ENCODE measurements around the gene CCNG2. TPM values are rescaled to one million over a fixed set of nuclear protein-coding genes. Genes with fewer than 3 reads are reported as not detected.
A peak's percentile ranks its signal among the peaks of the same experiment; 100 is the strongest.

CCNG2 gene
- total and polyA plus RNA-seq, 2 of the 13 experiments (the other 11 are each of a cell fraction or from before 2014, with no cell fraction given) = 3.9 to 11.5 TPM

- TF ChIP-seq CBX1 (IDR thresholded peaks at IDR 0.05; ENCODE audit: low read depth) (peak; percentile 44), ZGPAT (CRISPR knock-in tag; IDR thresholded peaks at IDR 0.05) (peak; percentile 61; the same call in 1 of the 2 replicates), TAF15 (IDR thresholded peaks at IDR 0.05; ENCODE audit: low read depth, low read length, poor library complexity, severe bottlenecking) (peak; percentile 58), E2F2 (CRISPR knock-in tag; IDR thresholded peaks at IDR 0.05; ENCODE audit: borderline replicate concordance) (no peak), FOXO1 (CRISPR knock-in tag; IDR thresholded peaks at IDR 0.05) (no peak), FOXJ3 (CRISPR knock-in tag; IDR thresholded peaks at IDR 0.05; ENCODE audit: borderline replicate concordance) (peak; percentile 30; the same call in 1 of the 2 replicates), CENPBD1 (CRISPR knock-in tag; IDR thresholded peaks at IDR 0.05; ENCODE audit: borderline replicate concordance, low read depth) (no peak), SALL1 (CRISPR knock-in tag; IDR thresholded peaks at IDR 0.05) (peak; percentile 69), ATF5 (CRISPR knock-in tag; IDR thresholded peaks at IDR 0.05; ENCODE audit: low read depth) (no peak), SIX4 (CRISPR knock-in tag; IDR thresholded peaks at IDR 0.05) (no peak), SP140L (CRISPR knock-in tag; IDR thresholded peaks at IDR 0.05; ENCODE audit: borderline replicate concordance) (no peak), MLLT10 (CRISPR knock-in tag; IDR thresholded peaks at IDR 0.05) (no peak), CBX5 (CRISPR knock-in tag; IDR thresholded peaks at IDR 0.05; ENCODE audit: borderline replicate concordance) (no peak), POLR2A (IDR thresholded peaks at IDR 0.05; ENCODE audit: insufficient read depth in 1 of 2, low read depth in 2 of 2, low read length in 2 of 2) (no peak; a peak in 1 of 4 replicates), ISX (CRISPR knock-in tag; conservative IDR thresholded peaks at IDR 0.05) (no peak), ATF4 (CRISPR knock-in tag; IDR thresholded peaks at IDR 0.05) (no peak; a peak in 1 of 4 replicates), ZFP36L2 (CRISPR knock-in tag; IDR thresholded peaks at IDR 0.05) (no peak), DRAP1 (CRISPR knock-in tag; IDR thresholded peaks at IDR 0.05) (peak; percentile 41; the same call in 1 of the 2 replicates), HNRNPH1 (optimal IDR thresholded peaks at IDR 0.05; ENCODE audit: low read depth, low read length) (no peak)
- TF ChIP-seq, protein P1, sequence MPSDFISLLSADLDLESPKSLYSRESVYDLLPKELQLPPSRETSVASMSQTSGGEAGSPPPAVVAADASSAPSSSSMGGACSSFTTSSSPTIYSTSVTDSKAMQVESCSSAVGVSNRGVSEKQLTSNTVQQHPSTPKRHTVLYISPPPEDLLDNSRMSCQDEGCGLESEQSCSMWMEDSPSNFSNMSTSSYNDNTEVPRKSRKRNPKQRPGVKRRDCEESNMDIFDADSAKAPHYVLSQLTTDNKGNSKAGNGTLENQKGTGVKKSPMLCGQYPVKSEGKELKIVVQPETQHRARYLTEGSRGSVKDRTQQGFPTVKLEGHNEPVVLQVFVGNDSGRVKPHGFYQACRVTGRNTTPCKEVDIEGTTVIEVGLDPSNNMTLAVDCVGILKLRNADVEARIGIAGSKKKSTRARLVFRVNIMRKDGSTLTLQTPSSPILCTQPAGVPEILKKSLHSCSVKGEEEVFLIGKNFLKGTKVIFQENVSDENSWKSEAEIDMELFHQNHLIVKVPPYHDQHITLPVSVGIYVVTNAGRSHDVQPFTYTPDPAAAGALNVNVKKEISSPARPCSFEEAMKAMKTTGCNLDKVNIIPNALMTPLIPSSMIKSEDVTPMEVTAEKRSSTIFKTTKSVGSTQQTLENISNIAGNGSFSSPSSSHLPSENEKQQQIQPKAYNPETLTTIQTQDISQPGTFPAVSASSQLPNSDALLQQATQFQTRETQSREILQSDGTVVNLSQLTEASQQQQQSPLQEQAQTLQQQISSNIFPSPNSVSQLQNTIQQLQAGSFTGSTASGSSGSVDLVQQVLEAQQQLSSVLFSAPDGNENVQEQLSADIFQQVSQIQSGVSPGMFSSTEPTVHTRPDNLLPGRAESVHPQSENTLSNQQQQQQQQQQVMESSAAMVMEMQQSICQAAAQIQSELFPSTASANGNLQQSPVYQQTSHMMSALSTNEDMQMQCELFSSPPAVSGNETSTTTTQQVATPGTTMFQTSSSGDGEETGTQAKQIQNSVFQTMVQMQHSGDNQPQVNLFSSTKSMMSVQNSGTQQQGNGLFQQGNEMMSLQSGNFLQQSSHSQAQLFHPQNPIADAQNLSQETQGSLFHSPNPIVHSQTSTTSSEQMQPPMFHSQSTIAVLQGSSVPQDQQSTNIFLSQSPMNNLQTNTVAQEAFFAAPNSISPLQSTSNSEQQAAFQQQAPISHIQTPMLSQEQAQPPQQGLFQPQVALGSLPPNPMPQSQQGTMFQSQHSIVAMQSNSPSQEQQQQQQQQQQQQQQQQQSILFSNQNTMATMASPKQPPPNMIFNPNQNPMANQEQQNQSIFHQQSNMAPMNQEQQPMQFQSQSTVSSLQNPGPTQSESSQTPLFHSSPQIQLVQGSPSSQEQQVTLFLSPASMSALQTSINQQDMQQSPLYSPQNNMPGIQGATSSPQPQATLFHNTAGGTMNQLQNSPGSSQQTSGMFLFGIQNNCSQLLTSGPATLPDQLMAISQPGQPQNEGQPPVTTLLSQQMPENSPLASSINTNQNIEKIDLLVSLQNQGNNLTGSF (CRISPR knock-in tag; IDR thresholded peaks at IDR 0.05) = no peak
These were observed 966 bp downstream of the CCNG2 start (continued) for GRCh38 chr4:77157859-77158486.

All from HepG2 (cell line).